HEK293 (cell line): ENCODE measurements around the gene EIF3L.
A peak's percentile ranks its signal among the peaks of the same experiment; 100 is the strongest.

Experiments
- MEIS1 ChIP-seq: sonication (generic); formaldehyde crosslinking; IDR thresholded peaks from 2 replicates; pipeline ENCODE4 v1.8.1; 2022; ENCODE audit warnings: missing genetic modification reagents, mild to moderate bottlenecking, borderline replicate concordance
- MZF1 ChIP-seq: fragments of 450-650 bp; formaldehyde crosslinking; IDR thresholded peaks from 2 replicates; pipeline ENCODE4 v1.5.1; 2017; ENCODE audit warnings: missing biosample characterization, missing genetic modification characterization, borderline replicate concordance
- PRDM1 ChIP-seq: fragments of 450-650 bp; formaldehyde crosslinking; IDR thresholded peaks from 2 replicates; pipeline ENCODE4; 2016; ENCODE audit warnings: missing biosample characterization, missing genetic modification characterization
- SALL2 ChIP-seq: fragments of 450-650 bp; formaldehyde crosslinking; IDR thresholded peaks from 2 replicates; pipeline ENCODE4 v1.5.0; 2017; ENCODE audit warnings: missing biosample characterization, mild to moderate bottlenecking, missing genetic modification characterization, borderline replicate concordance
- SP2 ChIP-seq: fragments of 450-650 bp; formaldehyde crosslinking; IDR thresholded peaks from 2 replicates; pipeline ENCODE4 v1.5.1; 2016; ENCODE audit warnings: missing biosample characterization, missing genetic modification characterization
- ZBTB1 ChIP-seq: fragments of 450-650 bp; formaldehyde crosslinking; IDR thresholded peaks from 2 replicates; pipeline ENCODE4 v1.5.1; 2016; ENCODE audit warnings: missing biosample characterization, missing genetic modification characterization
- ZBTB17 ChIP-seq: fragments of 450-650 bp; formaldehyde crosslinking; IDR thresholded peaks from 2 replicates; pipeline ENCODE4 v1.5.1; 2016; ENCODE audit warnings: missing biosample characterization, missing genetic modification characterization
- ZBTB26 ChIP-seq: fragments of 450-650 bp; formaldehyde crosslinking; optimal IDR thresholded peaks from 2 replicates; pipeline ENCODE3; 2016; ENCODE audit warnings: missing biosample characterization, mild to moderate bottlenecking, missing genetic modification characterization
- ZBTB6 ChIP-seq: fragments of 450-650 bp; formaldehyde crosslinking; IDR thresholded peaks from 2 replicates; pipeline ENCODE4 v1.5.1; 2017; ENCODE audit warnings: missing biosample characterization, missing genetic modification characterization
- ZEB2 ChIP-seq: fragments of 450-650 bp; formaldehyde crosslinking; IDR thresholded peaks from 2 replicates; pipeline ENCODE4 v1.5.1; 2016; ENCODE audit warnings: missing biosample characterization, missing genetic modification characterization
- ZFP41 ChIP-seq: fragments of 450-650 bp; formaldehyde crosslinking; IDR thresholded peaks from 2 replicates; pipeline ENCODE4 v1.5.1; 2016; ENCODE audit warnings: missing biosample characterization, missing genetic modification characterization, borderline replicate concordance
- ZFP69B ChIP-seq: fragments of 450-650 bp; formaldehyde crosslinking; IDR thresholded peaks from 2 replicates; pipeline ENCODE4 v1.5.1; 2016; ENCODE audit warnings: missing biosample characterization, missing genetic modification characterization
- ZNF121 ChIP-seq: fragments of 450-650 bp; formaldehyde crosslinking; IDR thresholded peaks from 2 replicates; pipeline ENCODE4 v1.5.1; 2016; ENCODE audit warnings: missing biosample characterization, missing genetic modification characterization
- ZNF146 ChIP-seq: fragments of 450-650 bp; formaldehyde crosslinking; IDR thresholded peaks from 2 replicates; pipeline ENCODE4 v1.5.1; 2016; ENCODE audit warnings: missing biosample characterization, missing genetic modification characterization
- ZNF155 ChIP-seq: fragments of 450-650 bp; formaldehyde crosslinking; IDR thresholded peaks from 2 replicates; pipeline ENCODE4 v1.5.1; 2016; ENCODE audit warnings: missing biosample characterization, missing genetic modification characterization
- ZNF266 ChIP-seq: fragments of 450-650 bp; formaldehyde crosslinking; IDR thresholded peaks from 2 replicates; pipeline ENCODE4 v1.5.1; 2016; ENCODE audit warnings: missing biosample characterization, missing genetic modification characterization, low read depth
- ZNF274 ChIP-seq, 2 experiments: fragments of 200-500 bp in 1 of 2; fragments of 450-650 bp in 1 of 2; sonication (Bioruptor generic) in 1 of 2; formaldehyde crosslinking in 1 of 2; IDR thresholded peaks; 2 replicates each; pipeline versions ENCODE4 v1.5.1 to v1.6.1; 2014 to 2016; ENCODE audit warnings: borderline replicate concordance in 1 of 2, inconsistent platforms in 1 of 2, low read length in 1 of 2, missing biosample characterization in 1 of 2, missing genetic modification characterization in 1 of 2
- ZNF280D ChIP-seq: fragments of 450-650 bp; formaldehyde crosslinking; IDR thresholded peaks from 2 replicates; pipeline ENCODE4 v1.5.1; 2016; ENCODE audit warnings: missing biosample characterization, missing genetic modification characterization
- ZNF341 ChIP-seq: fragments of 450-650 bp; formaldehyde crosslinking; IDR thresholded peaks from 2 replicates; pipeline ENCODE4; 2016; ENCODE audit warnings: low read depth, missing biosample characterization, missing genetic modification characterization
- ZNF354C ChIP-seq: fragments of 450-650 bp; formaldehyde crosslinking; IDR thresholded peaks from 2 replicates; pipeline ENCODE4 v1.5.1; 2016; ENCODE audit warnings: missing biosample characterization, missing genetic modification characterization, low read depth, borderline replicate concordance
- ZNF423 ChIP-seq: fragments of 450-650 bp; formaldehyde crosslinking; IDR thresholded peaks from 2 replicates; pipeline ENCODE4 v1.5.1; 2016; ENCODE audit warnings: missing biosample characterization, missing genetic modification characterization
- ZNF433 ChIP-seq: fragments of 450-650 bp; formaldehyde crosslinking; IDR thresholded peaks from 2 replicates; pipeline ENCODE4 v1.5.1; 2016; ENCODE audit warnings: missing biosample characterization, missing genetic modification characterization, low read depth
- ZNF513 ChIP-seq: fragments of 450-650 bp; IDR thresholded peaks from 2 replicates; pipeline ENCODE4 v1.5.1; 2018; ENCODE audit warnings: missing biosample characterization, missing genetic modification characterization
- ZNF521 ChIP-seq: fragments of 450-650 bp; formaldehyde crosslinking; IDR thresholded peaks from 2 replicates; pipeline ENCODE4 v1.5.1; 2017; ENCODE audit warnings: missing biosample characterization, mild to moderate bottlenecking, missing genetic modification characterization
- ZNF600 ChIP-seq: fragments of 450-650 bp; formaldehyde crosslinking; IDR thresholded peaks from 2 replicates; pipeline ENCODE4 v1.5.1; 2016; ENCODE audit warnings: missing biosample characterization, missing genetic modification characterization
- ZNF654 ChIP-seq: fragments of 450-650 bp; formaldehyde crosslinking; IDR thresholded peaks from 2 replicates; pipeline ENCODE4 v1.5.1; 2016; ENCODE audit warnings: low read depth, missing biosample characterization, missing genetic modification characterization
- ZNF704 ChIP-seq: fragments of 450-650 bp; formaldehyde crosslinking; IDR thresholded peaks from 2 replicates; pipeline ENCODE4 v1.5.1; 2016; ENCODE audit warnings: missing biosample characterization, missing genetic modification characterization
- ZNF843 ChIP-seq: fragments of 450-650 bp; formaldehyde crosslinking; IDR thresholded peaks from 2 replicates; pipeline ENCODE4 v1.5.1; 2016; ENCODE audit warnings: missing biosample characterization, missing genetic modification characterization
- ZSCAN23 ChIP-seq: fragments of 450-650 bp; formaldehyde crosslinking; IDR thresholded peaks from 2 replicates; pipeline ENCODE4 v1.5.1; 2016; ENCODE audit warnings: missing biosample characterization, missing genetic modification characterization
- TF ChIP-seq, protein P1 (sequence below): fragments of 450-650 bp; formaldehyde crosslinking; IDR thresholded peaks from 2 replicates; pipeline ENCODE4 v1.5.1; 2016; ENCODE audit warnings: missing biosample characterization, missing genetic modification characterization

EIF3L gene

DNA sequence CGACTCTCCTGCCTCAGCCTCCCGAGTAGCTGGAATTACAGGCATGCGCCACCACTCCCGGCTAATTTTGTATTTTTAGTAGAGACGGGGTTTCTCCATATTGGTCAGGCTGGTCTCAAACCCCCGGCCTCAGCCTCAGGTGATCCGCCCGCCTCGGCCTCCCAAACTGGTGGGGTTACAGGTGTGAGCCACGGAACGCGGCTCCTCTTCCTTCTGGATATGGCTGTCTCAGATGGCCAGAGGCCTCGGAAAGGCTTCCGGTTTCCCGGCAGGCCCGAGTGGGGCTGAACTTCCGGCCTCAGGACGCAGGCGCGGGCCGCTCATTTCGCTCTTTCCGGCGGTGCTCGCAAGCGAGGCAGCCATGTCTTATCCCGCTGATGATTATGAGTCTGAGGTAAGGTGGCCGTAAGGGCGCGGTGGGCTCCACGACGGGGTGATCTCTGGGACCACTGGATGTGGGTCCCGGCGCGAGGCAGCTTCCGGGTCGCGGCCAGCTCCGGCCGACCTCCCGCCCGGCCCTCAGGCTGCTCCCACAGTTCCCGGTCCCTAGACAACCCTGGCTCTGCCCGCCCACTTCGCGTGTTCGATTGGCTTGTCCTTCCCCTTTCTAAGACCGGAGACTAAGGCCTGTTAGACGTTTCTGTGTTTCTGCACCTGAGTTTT is at the start of gene EIF3L (continued):
- TF ChIP-seq ZNF704 (tag by site-specific recombination) (no peak), ZFP69B (tag by site-specific recombination) (no peak; the same call in 1 of the 2 replicates), ZNF513 (tag by site-specific recombination) (no peak), ZSCAN23 (tag by site-specific recombination) (no peak), ZNF341 (tag by site-specific recombination) (peak; percentile 57), ZNF521 (tag by site-specific recombination) (no peak), ZNF266 (tag by site-specific recombination) (no peak), MEIS1 (CRISPR knock-in tag) (no peak), ZNF280D (tag by site-specific recombination) (peak; percentile 7; the same call in 1 of the 2 replicates), ZEB2 (tag by site-specific recombination) (peak; percentile 86), ZNF654 (tag by site-specific recombination) (no peak), PRDM1 (tag by site-specific recombination) (no peak), ZNF354C (tag by site-specific recombination) (no peak), ZBTB26 (tag by site-specific recombination) (peak; percentile 40), ZNF843 (tag by site-specific recombination) (no peak), ZNF433 (tag by site-specific recombination) (no peak), ZFP41 (tag by site-specific recombination) (no peak), ZNF423 (tag by site-specific recombination) (no peak), MZF1 (tag by site-specific recombination) (no peak), ZBTB6 (tag by site-specific recombination) (no peak), ZNF274 (IDR thresholded peaks at IDR 0.05; ENCODE audit: low read length) (no peak), ZNF274 (tag by site-specific recombination; IDR thresholded peaks at IDR 0.05; ENCODE audit: borderline replicate concordance) (no peak), SALL2 (no peak), ZNF121 (peak; percentile 80; the same call in 1 of the 2 replicates), ZNF146 (tag by site-specific recombination) (no peak), ZBTB1 (tag by site-specific recombination) (no peak), ZNF155 (tag by site-specific recombination) (no peak), SP2 (tag by site-specific recombination) (peak; percentile 90), ZNF600 (tag by site-specific recombination) (peak; percentile 74; the same call in 1 of the 2 replicates), ZBTB17 (tag by site-specific recombination) (peak; percentile 82)
- TF ChIP-seq, protein P1, sequence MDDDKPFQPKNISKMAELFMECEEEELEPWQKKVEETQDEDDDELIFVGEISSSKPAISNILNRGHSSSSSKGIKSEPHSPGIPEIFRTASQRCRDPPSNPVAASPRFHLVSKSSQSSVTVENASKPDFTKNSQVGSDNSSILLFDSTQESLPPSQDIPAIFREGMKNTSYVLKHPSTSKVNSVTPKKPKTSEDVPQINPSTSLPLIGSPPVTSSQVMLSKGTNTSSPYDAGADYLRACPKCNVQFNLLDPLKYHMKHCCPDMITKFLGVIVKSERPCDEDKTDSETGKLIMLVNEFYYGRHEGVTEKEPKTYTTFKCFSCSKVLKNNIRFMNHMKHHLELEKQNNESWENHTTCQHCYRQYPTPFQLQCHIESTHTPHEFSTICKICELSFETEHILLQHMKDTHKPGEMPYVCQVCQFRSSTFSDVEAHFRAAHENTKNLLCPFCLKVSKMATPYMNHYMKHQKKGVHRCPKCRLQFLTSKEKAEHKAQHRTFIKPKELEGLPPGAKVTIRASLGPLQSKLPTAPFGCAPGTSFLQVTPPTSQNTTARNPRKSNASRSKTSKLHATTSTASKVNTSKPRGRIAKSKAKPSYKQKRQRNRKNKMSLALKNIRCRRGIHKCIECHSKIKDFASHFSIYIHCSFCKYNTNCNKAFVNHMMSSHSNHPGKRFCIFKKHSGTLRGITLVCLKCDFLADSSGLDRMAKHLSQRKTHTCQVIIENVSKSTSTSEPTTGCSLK (tag by site-specific recombination), result no peak
